MM.1S (cell line): Measurements from ENCODE around the gene CHRNE.

ENCODE experiments used
- DNase-seq: peaks from one replicate; pipeline ENCODE4 v3.0.0-alpha.2; 2015
- H2AFZ ChIP-seq: fragments of 300-600 bp; sonication (generic); 2 replicates; pipeline ENCODE4 v1.6.0; 2016; ENCODE audit warnings: antibody characterized with exemption, low read length
- H3F3A ChIP-seq: fragments of 300-600 bp; sonication (generic); 2 replicates; pipeline ENCODE4 v1.6.1; 2016; ENCODE audit warnings: mild to moderate bottlenecking, antibody characterized with exemption, low read length, moderate library complexity, mixed read lengths; ENCODE audit not compliant: insufficient read depth
- H3K27ac ChIP-seq: fragments of 300-600 bp; sonication (generic); 2 replicates; pipeline ENCODE4 v1.5.1; 2016; ENCODE audit warnings: mild to moderate bottlenecking, low read length
- H3K27me3 ChIP-seq: fragments of 300-600 bp; sonication (generic); replicated peaks from 2 replicates; pipeline ENCODE4 v1.6.0; 2016; ENCODE audit warnings: low read length; ENCODE audit not compliant: insufficient read depth
- H3K36me3 ChIP-seq: fragments of 300-600 bp; sonication (generic); replicated peaks from 2 replicates; pipeline ENCODE4 v1.6.1; 2016; ENCODE audit warnings: mild to moderate bottlenecking, low read length, mixed read lengths; ENCODE audit not compliant: insufficient read depth
- H3K4me1 ChIP-seq: fragments of 300-600 bp; sonication (generic); 2 replicates; pipeline ENCODE4 v1.6.1; 2016; ENCODE audit warnings: low read length, mixed read lengths
- H3K4me2 ChIP-seq: fragments of 300-600 bp; sonication (generic); 2 replicates; pipeline ENCODE4 v1.6.0; 2016; ENCODE audit warnings: low read depth, low read length
- H3K4me3 ChIP-seq: fragments of 300-600 bp; sonication (generic); 2 replicates; pipeline ENCODE4 v1.5.1; 2016; ENCODE audit warnings: low read length, mixed read lengths
- H3K79me2 ChIP-seq: fragments of 300-600 bp; sonication (generic); 2 replicates; pipeline ENCODE4 v1.6.1; 2016; ENCODE audit warnings: mixed run types, low read length, mixed read lengths
- H3K9ac ChIP-seq: fragments of 300-600 bp; sonication (generic); 2 replicates; pipeline ENCODE4 v1.6.1; 2016; ENCODE audit warnings: low read length, mixed read lengths
- H3K9me2 ChIP-seq: fragments of 300-600 bp; sonication (generic); replicated peaks from 2 replicates; pipeline ENCODE4 v1.6.1; 2016; ENCODE audit warnings: mild to moderate bottlenecking, low read length, mixed read lengths; ENCODE audit not compliant: insufficient read depth
- H3K9me3 ChIP-seq: fragments of 300-600 bp; sonication (generic); replicated peaks from 2 replicates; pipeline ENCODE4 v1.6.1; 2016; ENCODE audit warnings: mild to moderate bottlenecking, low read length, mixed read lengths; ENCODE audit not compliant: insufficient read depth
- H4K20me1 ChIP-seq: fragments of 300-600 bp; sonication (generic); 2 replicates; pipeline ENCODE4 v1.6.1; 2016; ENCODE audit warnings: mild to moderate bottlenecking, low read length, moderate library complexity, mixed read lengths; ENCODE audit not compliant: insufficient read depth
- EZH2 ChIP-seq: fragments of 300-600 bp; sonication (generic); optimal IDR thresholded peaks from 2 replicates; pipeline ENCODE3; 2017; ENCODE audit warnings: low read depth, mild to moderate bottlenecking, antibody characterized with exemption, low read length, mixed read lengths
- EZH2phosphoT487 ChIP-seq: fragments of 300-600 bp; sonication (generic); IDR thresholded peaks from 2 replicates; pipeline ENCODE4 v1.6.1; 2018; ENCODE audit warnings: antibody characterized with exemption, low read length
- TF ChIP-seq, protein P1 (sequence below): fragments of 300-600 bp; sonication (generic); IDR thresholded peaks from 2 replicates; pipeline ENCODE4 v1.5.1; 2016; ENCODE audit warnings: antibody characterized with exemption, low read length, mixed read lengths

The CHRNE gene

DNA sequence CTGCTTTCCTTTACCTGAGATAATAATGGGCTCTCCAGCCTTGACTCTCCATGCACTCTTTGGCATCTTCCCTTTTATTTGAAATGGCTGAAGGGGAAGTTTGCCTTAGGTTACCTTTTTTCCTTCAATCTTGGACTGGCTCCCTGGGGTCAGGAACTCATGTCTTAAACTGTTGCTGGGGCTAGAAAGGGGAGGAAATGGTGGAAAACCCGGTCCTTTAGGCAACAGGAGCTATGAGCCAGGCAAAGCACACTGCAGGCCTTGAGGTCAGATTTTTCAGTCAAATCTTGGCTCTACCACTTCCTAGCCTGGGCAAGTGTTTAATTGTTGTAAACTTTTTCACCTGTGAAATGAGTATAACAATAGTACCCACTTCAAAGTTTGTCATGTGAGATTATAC lies 39.6 kb downstream of the CHRNE start:
- no peak overlapping the region for H3K27ac ChIP-seq
- no peaks in the 10 kb centered on the region for H3K4me1 ChIP-seq
- H3K79me2 ChIP-seq = peaks cover 11% of the 10 kb centered on the region
- no peaks in the 10 kb centered on the region for H3K36me3 ChIP-seq
- no peaks in the 10 kb centered on the region for H3F3A ChIP-seq
- no peak overlapping the region for H3K9ac ChIP-seq
- DNase-seq = no peak
- no peaks in the 10 kb centered on the region for H3K27me3 ChIP-seq
- no peak for TF ChIP-seq EZH2phosphoT487
- TF ChIP-seq EZH2 = no peak
- TF ChIP-seq, protein P1, sequence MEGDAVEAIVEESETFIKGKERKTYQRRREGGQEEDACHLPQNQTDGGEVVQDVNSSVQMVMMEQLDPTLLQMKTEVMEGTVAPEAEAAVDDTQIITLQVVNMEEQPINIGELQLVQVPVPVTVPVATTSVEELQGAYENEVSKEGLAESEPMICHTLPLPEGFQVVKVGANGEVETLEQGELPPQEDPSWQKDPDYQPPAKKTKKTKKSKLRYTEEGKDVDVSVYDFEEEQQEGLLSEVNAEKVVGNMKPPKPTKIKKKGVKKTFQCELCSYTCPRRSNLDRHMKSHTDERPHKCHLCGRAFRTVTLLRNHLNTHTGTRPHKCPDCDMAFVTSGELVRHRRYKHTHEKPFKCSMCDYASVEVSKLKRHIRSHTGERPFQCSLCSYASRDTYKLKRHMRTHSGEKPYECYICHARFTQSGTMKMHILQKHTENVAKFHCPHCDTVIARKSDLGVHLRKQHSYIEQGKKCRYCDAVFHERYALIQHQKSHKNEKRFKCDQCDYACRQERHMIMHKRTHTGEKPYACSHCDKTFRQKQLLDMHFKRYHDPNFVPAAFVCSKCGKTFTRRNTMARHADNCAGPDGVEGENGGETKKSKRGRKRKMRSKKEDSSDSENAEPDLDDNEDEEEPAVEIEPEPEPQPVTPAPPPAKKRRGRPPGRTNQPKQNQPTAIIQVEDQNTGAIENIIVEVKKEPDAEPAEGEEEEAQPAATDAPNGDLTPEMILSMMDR = no peak
- no peak overlapping the region for H3K4me2 ChIP-seq
- H4K20me1 ChIP-seq = no peaks in the 10 kb centered on the region
- no peaks in the 10 kb centered on the region for H3K9me2 ChIP-seq
- no peak overlapping the region for H2AFZ ChIP-seq
- no peak overlapping the region for H3K4me3 ChIP-seq
- H3K9me3 ChIP-seq = no peaks in the 10 kb centered on the region

DNA sequence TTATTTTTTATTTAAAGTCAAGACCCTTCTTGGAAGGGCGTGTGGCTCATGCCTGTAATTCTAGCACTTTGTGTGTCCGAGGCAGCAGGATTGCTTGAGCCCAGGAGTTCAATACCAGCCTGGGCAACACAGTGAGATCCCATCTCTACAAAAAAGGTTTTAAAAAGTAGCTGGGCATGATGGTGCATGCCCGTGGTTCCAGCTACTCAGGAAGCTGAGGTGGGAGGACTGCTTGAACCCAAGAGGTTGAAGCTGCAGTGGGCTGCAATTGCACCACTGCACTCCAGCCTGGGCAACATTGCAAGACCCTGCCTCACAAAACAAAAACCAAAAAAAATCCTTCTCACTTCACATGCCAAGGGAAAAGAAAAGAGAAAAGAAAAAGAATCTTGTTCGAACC lies 40.2 kb downstream of the CHRNE start:
- H3K79me2 ChIP-seq = peaks cover 15% of the 10 kb centered on the region
- H3K4me1 ChIP-seq = no peaks in the 10 kb centered on the region

DNA sequence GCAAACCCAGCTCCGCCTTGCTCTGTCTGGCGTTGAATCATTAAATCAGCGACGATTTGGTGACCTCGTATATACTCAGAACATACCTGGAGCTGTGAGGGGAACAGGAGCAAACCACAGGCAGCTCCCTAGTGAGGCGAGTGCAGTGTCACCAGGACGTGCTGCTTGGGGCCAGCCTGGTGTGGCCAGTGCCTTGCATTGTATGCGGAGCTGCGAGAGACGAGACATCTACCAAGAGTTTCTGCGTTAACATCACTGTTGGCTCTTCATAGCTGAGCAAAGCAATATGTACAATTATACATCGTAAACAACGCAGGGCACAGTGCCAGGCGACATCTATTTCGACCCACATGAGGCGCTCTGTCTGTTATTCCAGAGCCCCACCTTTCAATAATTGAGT lies 41.8 kb downstream of the CHRNE start:
- Histone ChIP-seq H3K4me2 (no peak overlapping the region), H3K79me2 (peaks cover 18% of the 10 kb centered on the region), H3K9ac (no peak overlapping the region), H3K4me1 (no peaks in the 10 kb centered on the region), H3K9me3 (no peaks in the 10 kb centered on the region), H2AFZ (no peak overlapping the region), H3K27ac (no peak overlapping the region), H3K36me3 (no peaks in the 10 kb centered on the region), H3K9me2 (no peaks in the 10 kb centered on the region), H3K4me3 (no peak overlapping the region), H3F3A (no peaks in the 10 kb centered on the region), H3K27me3 (no peaks in the 10 kb centered on the region), H4K20me1 (no peaks in the 10 kb centered on the region)
- TF ChIP-seq, protein P1 = no peak
- no peak for TF ChIP-seq EZH2phosphoT487
- no peak for TF ChIP-seq EZH2
- no peak for DNase-seq

More for the DNA sequence above, 40.2 kb downstream of the CHRNE start:
- Histone ChIP-seq H3K4me3 (no peak overlapping the region), H3F3A (no peaks in the 10 kb centered on the region), H3K27me3 (no peaks in the 10 kb centered on the region), H3K9ac (no peak overlapping the region), H3K4me2 (no peak overlapping the region), H3K36me3 (no peaks in the 10 kb centered on the region), H2AFZ (no peak overlapping the region), H3K27ac (no peak overlapping the region), H3K9me2 (no peaks in the 10 kb centered on the region), H3K9me3 (no peaks in the 10 kb centered on the region), H4K20me1 (no peaks in the 10 kb centered on the region)
- TF ChIP-seq EZH2phosphoT487 (no peak), EZH2 (no peak)
- TF ChIP-seq, protein P1 = no peak
- DNase-seq = no peak
